ENCODE data around the gene TMCC2.

DNA sequence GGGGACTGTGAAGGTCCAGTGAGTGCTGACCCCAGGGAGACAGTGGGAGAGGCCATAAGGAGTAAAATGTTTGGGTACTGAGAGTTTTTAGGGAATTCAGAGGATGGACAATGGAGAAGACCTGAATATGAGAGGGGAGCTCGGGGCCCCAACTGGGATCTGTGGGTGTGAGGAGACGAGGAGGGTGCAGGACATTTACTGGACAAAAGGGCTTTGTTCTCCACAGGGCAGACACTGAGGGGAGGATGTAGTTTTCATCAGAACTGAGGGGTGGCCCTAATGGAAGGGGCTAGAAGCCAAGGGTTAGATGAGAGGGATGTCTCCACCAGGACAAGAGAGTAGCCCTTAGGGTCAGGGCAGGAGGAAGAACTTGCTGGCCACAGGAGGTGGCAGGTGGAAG lies 30.0 kb downstream of the TMCC2 start:
- TF ChIP-seq GATA2 (IDR thresholded peaks at IDR 0.05; ENCODE audit: low read depth, low read length) (no peak), GATA3 (IDR thresholded peaks at IDR 0.05; ENCODE audit: low read depth, low read length) (no peak)

Data from SH-SY5Y (cell line).